GM19455 (cell line): ENCODE measurements around the gene C1GALT1C1.

Experiments used
- ATAC-seq: cut with Tn5 transposase; IDR thresholded peaks from one replicate; pipeline ENCODE4 v1.9.1; 2021; ENCODE audit not compliant: unreplicated experiment

The C1GALT1C1 gene

GRCh38 chrX:120585702-120586101, 44.2 kb downstream of the C1GALT1C1 start:
- no peak for ATAC-seq
